ENCODE results near the gene CLDN15.

The CLDN15 gene

DNA sequence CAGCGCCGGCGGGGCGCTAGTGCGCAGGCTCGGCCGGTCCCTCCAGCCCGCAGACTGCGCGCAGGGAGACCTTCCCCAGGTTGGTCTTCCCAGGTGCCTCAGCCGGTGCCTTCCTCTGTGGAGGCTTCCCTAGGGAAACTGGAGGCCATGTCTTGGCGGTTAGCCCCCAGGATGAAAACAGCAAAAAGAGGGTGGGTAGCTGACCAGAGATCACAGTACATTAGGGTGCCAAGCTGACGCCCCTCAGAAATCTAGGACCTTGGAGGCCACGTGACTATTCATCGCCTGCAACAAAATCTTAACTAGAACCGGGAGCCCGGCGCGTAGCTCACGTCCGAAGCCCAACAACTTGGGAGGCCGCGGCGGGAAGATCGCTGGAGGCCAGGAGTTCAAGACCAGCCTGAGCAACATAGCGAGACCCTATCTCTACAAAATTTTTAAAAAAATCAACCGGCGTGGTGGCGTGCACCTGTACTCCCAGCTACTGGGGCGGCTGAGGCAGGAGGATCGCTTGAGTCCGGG, 7.6 kb upstream of the CLDN15 start:
- TF ChIP-seq, protein P1, sequence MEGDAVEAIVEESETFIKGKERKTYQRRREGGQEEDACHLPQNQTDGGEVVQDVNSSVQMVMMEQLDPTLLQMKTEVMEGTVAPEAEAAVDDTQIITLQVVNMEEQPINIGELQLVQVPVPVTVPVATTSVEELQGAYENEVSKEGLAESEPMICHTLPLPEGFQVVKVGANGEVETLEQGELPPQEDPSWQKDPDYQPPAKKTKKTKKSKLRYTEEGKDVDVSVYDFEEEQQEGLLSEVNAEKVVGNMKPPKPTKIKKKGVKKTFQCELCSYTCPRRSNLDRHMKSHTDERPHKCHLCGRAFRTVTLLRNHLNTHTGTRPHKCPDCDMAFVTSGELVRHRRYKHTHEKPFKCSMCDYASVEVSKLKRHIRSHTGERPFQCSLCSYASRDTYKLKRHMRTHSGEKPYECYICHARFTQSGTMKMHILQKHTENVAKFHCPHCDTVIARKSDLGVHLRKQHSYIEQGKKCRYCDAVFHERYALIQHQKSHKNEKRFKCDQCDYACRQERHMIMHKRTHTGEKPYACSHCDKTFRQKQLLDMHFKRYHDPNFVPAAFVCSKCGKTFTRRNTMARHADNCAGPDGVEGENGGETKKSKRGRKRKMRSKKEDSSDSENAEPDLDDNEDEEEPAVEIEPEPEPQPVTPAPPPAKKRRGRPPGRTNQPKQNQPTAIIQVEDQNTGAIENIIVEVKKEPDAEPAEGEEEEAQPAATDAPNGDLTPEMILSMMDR (IDR thresholded peaks at IDR 0.05) = no peak

DNA sequence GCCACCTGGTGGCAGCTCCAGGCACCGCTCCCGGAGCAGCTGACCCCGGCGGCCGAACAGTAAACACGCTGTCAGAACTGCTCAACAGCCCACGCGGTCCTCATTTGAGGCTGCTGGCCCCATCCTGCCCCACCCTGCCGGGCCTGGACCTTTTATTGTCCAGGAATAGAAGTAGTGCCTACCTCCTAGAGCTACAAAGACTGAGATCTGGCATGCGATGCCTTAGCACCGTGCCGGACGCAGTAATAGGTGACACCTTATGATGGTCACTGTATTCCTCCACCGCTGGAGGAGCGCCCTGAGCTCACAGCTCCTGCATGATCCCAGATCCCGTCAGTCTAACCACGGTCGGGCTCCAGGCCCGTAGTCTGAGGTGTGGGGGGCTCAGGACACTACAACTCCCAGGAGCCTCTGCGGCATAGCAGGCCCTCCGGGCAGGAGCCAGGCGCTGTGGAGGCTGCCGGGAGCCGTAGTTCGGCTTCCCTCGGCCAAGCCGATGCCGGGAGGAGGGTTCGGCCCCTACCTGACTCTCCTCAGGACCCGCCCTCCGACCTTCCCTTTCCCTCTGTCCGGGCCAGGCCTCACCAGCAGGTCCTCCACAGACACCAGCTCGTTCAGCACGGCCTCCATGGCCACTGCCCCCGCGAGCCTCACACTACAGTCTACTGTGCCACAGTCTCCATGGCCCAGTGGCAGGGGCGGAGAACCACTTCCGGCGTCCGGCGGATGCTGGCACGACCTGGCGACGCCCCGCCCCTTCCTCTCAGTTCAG, 7.0 kb upstream of the CLDN15 start, which contains the start of gene FIS1:
TSS of gene FIS1 (minus strand) at position 707 of the 772 bp plus-strand sequence. CDS start at position 630, 77 bp downstream.
- TF ChIP-seq, protein P1 (IDR thresholded peaks at IDR 0.05) = peak; percentile 90

DNA sequence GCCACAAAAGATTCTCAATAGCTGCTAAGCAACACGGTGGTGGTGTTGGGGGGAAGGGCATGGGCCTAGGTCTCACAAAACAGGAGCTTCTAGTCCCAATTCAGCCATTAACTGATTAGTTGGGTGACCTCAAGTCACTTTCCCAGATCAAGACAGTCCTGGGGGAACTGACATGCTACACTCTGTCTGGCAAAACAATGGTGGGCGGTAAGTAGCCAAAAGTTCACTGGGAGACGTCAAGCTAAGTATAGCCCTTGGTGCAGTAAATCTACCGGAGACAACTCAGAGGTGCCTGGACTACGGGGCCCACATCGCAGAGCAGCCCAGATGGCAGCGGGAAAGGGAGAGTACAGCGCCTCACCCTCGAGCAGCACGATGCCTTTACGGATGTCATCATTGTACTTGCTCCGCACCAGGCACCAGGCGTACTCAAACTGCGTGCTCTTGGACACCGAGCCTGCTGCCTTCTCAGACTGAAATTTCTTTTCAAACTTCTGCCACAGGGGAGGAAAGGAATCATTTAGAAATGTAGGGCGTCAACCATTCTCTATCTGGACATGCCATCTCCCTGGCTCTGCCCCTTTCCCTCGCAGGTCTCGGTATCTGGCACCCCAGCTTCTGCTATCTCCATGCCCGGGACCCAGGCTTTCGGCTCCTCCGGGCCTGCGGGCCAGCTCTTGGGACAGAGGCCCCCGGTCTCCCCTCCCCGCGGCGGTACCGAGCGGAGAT, 6.2 kb upstream of the CLDN15 start:
- TF ChIP-seq, protein P1 (IDR thresholded peaks at IDR 0.05) = no peak

DNA sequence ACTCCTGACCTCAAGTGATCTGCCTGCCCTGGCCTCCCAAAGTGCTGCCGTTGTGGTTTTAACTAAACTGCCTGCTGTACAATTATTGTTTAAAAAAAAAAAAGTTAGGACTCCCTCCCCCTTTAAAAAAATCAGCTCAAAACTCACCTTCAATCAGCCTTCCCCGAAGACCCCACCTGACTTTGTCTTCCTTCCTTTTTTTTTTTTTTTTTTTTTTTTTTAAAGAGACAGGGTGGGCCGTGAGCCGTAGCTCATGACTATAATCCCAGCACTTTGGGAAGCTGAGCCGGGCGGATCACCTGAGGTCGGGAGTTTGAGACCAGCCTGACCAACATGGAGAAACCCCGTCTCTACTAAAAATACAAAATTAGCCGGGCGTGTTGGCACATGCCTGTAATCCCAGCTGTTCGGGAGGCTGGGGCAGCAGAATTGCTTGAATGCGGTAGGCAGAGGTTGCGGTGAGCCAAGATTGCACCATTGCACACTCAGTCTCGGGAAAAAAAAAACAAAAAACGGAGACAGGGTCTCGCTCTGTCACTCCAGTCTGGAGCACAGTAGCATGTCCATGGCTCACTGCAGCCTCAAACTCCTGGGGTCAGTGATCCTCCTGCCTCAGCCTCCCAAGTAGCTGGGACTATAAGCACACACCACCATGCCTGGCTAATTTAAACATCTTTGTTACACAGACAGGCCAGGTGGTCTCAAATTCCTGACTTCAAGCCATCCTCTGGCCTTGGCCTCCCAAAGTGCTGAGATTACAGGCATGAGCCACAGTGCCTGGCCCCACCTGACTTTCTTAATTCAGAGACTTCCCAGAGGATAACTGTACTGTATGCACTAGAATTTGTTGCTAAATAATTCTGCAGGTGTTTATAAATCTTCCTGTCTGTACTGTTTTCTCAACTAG, 4.1 kb upstream of the CLDN15 start:
- TF ChIP-seq, protein P1 (IDR thresholded peaks at IDR 0.05) = no peak

DNA sequence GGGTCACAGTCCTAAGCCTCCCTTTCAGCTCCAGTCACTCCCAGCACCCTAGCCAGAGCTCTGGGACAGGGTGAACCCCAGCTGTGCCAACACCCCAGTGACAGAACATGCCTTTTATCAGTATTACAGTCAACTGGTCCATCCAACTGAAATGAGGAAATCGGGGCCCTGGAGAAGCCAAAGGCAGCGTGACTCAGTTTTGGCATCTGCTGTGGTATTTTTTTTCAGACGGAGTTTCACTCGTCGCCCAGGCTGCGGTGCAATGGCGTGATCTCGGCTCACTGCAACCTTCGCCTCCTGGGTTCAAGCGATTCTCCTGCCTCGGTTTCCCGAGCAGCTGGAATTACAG, 3.4 kb upstream of the CLDN15 start:
- TF ChIP-seq, protein P1 (IDR thresholded peaks at IDR 0.05) = no peak

DNA sequence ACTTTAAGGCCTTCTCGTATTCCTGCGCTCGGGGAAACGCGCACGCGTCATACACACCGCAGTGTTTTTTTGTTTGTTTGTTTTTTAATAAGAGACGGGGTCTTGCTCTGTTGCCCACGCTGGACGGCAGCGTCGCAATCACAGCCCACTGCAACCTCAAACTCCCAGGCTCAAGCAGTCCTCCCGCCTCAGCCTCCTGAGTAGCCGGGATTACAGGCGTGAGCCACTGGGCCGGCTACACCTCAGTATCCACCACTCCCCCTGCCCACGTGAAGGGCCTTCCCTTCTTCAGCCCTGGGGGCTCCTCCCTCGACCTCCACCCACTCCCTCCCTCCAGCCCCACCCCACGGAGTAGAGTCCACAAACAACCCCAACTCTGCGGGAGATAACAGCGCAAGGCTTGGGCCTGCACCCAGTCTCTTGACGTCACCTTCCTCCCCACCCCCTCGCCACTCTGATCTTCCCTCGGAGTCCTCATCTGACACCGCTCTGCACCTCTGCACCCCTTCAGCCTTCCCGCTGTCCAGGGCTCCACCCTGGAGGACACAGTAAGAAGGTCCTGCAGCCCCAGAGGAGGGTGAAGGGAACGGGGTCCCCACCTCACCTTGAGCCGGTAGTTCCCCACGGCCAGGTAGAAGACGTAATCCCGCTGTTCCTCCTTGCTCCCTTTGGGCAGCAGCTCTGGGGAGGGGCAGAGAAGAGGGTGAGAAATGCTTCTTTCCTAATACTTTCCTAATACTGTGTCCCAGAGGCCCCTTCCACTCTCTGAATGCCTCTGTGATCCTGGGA, 2.8 kb upstream of the CLDN15 start:
- TF ChIP-seq, protein P1 (IDR thresholded peaks at IDR 0.05) = no peak

Data from LNCAP (cell line).